Thoracic aorta (tissue), 2 donors: Measurements from ENCODE around the gene SYAP1. TPM values are rescaled to one million over a fixed set of nuclear protein-coding genes. Genes with fewer than 3 reads are reported as not detected.

Source experiments
- ATAC-seq: fragments of 150-250 bp; one replicate; pipeline ENCODE4 v1.8.0; 2017; ENCODE audit warnings: low read depth; ENCODE audit not compliant: insufficient number of reproducible peaks, low FRiP score
- DNase-seq: peaks from one replicate; pipeline ENCODE4 v3.0.0-alpha.2; 2020; ENCODE audit warnings: low spot score
- H3K27ac ChIP-seq, 2 donors: fragments of 200-600 bp; sonication (generic); 1 replicate in 1 of 2; 2 replicates in 1 of 2; pipeline ENCODE4 v1.5.1; 2016; ENCODE audit warnings: mild to moderate bottlenecking in 2 of 2, moderate library complexity in 2 of 2
- H3K27me3 ChIP-seq: fragments of 200-600 bp; sonication (generic); replicated peaks from 2 replicates; pipeline ENCODE4 v1.6.0; 2016; ENCODE audit warnings: mild to moderate bottlenecking; ENCODE audit not compliant: insufficient read depth
- H3K36me3 ChIP-seq: fragments of 200-600 bp; sonication (generic); one replicate; pipeline ENCODE4 v1.5.1; 2016
- H3K4me1 ChIP-seq, 2 donors: fragments of 200-600 bp; sonication (generic); 1 replicate in 1 of 2; 2 replicates in 1 of 2; pipeline versions ENCODE4 v1.5.1 to v1.6.0; 2016; ENCODE audit warnings: low read depth in 2 of 2, mild to moderate bottlenecking in 1 of 2; ENCODE audit not compliant: control insufficient read depth in 1 of 2
- H3K4me3 ChIP-seq: fragments of 200-600 bp; sonication (generic); 2 replicates; pipeline ENCODE4 v1.5.1; 2016; ENCODE audit warnings: mild to moderate bottlenecking
- H3K9me3 ChIP-seq: fragments of 200-600 bp; sonication (generic); 2 replicates; pipeline ENCODE4 v1.5.1; 2016
- total RNA-seq, 2 donors: library from RNA; depleted of rRNA; stranded (reverse); fragments of >200 nt; gene quantifications; one replicate each; pipeline versions ENCODE4 v1.1.0 to v1.2.3, GENCODE V29; 2016
- TF ChIP-seq, protein P1 (sequence below): fragments of 200-600 bp; sonication (generic); IDR thresholded peaks from one replicate; pipeline ENCODE4 v1.5.1; 2019; ENCODE audit warnings: antibody characterized with exemption

The SYAP1 gene, protein sequence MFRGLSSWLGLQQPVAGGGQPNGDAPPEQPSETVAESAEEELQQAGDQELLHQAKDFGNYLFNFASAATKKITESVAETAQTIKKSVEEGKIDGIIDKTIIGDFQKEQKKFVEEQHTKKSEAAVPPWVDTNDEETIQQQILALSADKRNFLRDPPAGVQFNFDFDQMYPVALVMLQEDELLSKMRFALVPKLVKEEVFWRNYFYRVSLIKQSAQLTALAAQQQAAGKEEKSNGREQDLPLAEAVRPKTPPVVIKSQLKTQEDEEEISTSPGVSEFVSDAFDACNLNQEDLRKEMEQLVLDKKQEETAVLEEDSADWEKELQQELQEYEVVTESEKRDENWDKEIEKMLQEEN
- total RNA-seq, result 10 to 100 TPM; 18.3 to 22.2 TPM

- peak; percentile 98 for ATAC-seq
- no peaks in the 10 kb centered on the region for H3K36me3 ChIP-seq
- H3K4me1 ChIP-seq, result peaks cover 3 to 13% of the 10 kb centered on the region in 2 donors
- H3K27me3 ChIP-seq, result no peaks in the 10 kb centered on the region
- H3K4me3 ChIP-seq, result peak within 1 kb of the TSS; percentile 87
- TF ChIP-seq, protein P1, sequence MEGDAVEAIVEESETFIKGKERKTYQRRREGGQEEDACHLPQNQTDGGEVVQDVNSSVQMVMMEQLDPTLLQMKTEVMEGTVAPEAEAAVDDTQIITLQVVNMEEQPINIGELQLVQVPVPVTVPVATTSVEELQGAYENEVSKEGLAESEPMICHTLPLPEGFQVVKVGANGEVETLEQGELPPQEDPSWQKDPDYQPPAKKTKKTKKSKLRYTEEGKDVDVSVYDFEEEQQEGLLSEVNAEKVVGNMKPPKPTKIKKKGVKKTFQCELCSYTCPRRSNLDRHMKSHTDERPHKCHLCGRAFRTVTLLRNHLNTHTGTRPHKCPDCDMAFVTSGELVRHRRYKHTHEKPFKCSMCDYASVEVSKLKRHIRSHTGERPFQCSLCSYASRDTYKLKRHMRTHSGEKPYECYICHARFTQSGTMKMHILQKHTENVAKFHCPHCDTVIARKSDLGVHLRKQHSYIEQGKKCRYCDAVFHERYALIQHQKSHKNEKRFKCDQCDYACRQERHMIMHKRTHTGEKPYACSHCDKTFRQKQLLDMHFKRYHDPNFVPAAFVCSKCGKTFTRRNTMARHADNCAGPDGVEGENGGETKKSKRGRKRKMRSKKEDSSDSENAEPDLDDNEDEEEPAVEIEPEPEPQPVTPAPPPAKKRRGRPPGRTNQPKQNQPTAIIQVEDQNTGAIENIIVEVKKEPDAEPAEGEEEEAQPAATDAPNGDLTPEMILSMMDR, result no peak
- no peaks in the 10 kb centered on the region for H3K9me3 ChIP-seq
- DNase-seq, result peak; percentile 75
- H3K27ac ChIP-seq, result peak within 1 kb of the TSS; percentile 88 to 96
Observed at GRCh38 chrX:16719334-16720084, at the start of gene SYAP1. Gene SYAP1, plus strand, starts transcription at chrX:16719612. Its CDS starts 113 bp downstream, at chrX:16719725.

- TF ChIP-seq, protein P1, result no peak
- DNase-seq, result no peak
- Histone ChIP-seq H3K9me3 (no peaks in the 10 kb centered on the region), H3K36me3 (no peaks in the 10 kb centered on the region), H3K27ac (no peak overlapping the region), H3K4me1 (no peaks in the 10 kb centered on the region), H3K27me3 (no peaks in the 10 kb centered on the region), H3K4me3 (no peak overlapping the region)
- ATAC-seq, result no peak
Observed at GRCh38 chrX:16671005-16671404, 48.4 kb upstream of the SYAP1 start.

GRCh38 chrX:16678689-16679088 lies 40.7 kb upstream of the SYAP1 start:
- Histone ChIP-seq H3K4me3 (no peak overlapping the region), H3K27me3 (no peaks in the 10 kb centered on the region), H3K4me1 (no peaks in the 10 kb centered on the region), H3K36me3 (peaks cover 3% of the 10 kb centered on the region), H3K27ac (no peak overlapping the region), H3K9me3 (no peaks in the 10 kb centered on the region)
- no peak for DNase-seq
- TF ChIP-seq, protein P1, result no peak
- no peak for ATAC-seq

DNA sequence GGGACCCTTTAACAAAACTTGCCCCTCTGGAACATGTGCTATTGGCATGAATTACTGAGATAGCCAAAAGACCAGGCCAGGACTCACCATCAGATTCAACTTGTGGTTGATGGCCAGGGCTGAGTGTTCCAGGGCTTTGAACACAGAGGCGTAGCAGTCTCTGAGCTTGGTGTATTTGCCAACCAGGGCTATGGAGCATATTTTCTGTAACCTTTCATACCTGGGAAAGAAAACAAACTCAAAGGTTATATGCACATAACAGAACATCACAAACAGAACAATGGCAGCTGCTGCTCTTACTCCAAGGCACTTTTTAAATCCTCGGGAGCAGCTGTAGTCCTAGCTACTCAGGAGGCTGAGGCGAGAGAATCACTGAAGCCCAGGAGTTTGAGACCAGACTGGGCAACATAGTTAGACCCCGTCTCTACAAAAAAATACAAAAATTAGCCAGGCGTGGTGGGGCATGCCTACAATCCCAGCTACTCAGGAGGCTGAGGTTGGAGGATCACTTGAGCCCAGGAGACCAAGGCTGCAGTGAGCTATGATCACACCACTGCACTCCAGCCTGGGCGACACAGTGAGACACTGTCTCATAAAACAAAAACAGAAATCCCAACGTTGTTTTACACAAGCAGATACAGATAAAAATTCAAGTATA lies 36.3 kb upstream of the SYAP1 start:
- Histone ChIP-seq H3K36me3 (peaks cover under 1% of the 10 kb centered on the region), H3K4me1 (no peaks in the 10 kb centered on the region), H3K9me3 (no peaks in the 10 kb centered on the region), H3K4me3 (no peak overlapping the region), H3K27ac (no peak overlapping the region), H3K27me3 (no peaks in the 10 kb centered on the region)
- no peak for DNase-seq
- TF ChIP-seq, protein P1, result no peak
- ATAC-seq, result no peak

DNA sequence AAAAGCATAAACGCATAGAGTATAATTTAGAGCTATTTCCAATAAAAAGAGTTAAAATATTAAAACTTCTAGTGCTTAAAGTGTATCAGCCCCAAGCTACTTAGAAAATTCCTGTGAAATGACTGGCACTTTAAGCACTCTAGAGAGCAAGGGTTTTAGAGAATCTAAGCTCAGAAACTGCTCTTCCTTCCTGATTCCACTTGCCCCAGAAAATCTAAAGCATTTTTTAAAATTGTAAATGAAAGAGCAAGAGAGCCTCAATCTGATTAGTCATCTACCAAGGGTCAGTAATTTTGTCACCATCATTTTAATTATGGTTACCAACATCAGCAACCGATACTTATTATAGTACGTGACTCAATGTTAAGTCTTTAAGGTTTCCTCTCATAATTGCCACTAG lies 31.9 kb upstream of the SYAP1 start:
- no peaks in the 10 kb centered on the region for H3K4me1 ChIP-seq
- no peaks in the 10 kb centered on the region for H3K36me3 ChIP-seq
- TF ChIP-seq, protein P1, result no peak

More for the DNA sequence above, 31.9 kb upstream of the SYAP1 start:
- Histone ChIP-seq H3K9me3 (no peaks in the 10 kb centered on the region), H3K27ac (no peak overlapping the region), H3K27me3 (no peaks in the 10 kb centered on the region), H3K4me3 (no peak overlapping the region)
- ATAC-seq (no peak), DNase-seq (no peak)
